Fibroblast of skin of abdomen (primary cell): ENCODE measurements around the gene PEDS1. TPM values are rescaled to one million over a fixed set of nuclear protein-coding genes. Genes with fewer than 3 reads are reported as not detected.
"Not testable (repeated sequence)": the region's sequence is repeated elsewhere in the genome, so short reads cannot be mapped to it uniquely, and the experiment has no call there.

ENCODE experiments used
- DNase-seq: peaks from one replicate; pipeline ENCODE4 v3.0.0-alpha.2; 2013
- polyA plus RNA-seq, 2 experiments: library from polyadenylated mRNA; unstranded; fragments of 120-200 nt; gene quantifications; one replicate each; pipeline ENCODE4 v1.2.1, GENCODE V29; 2013; ENCODE audit not compliant: insufficient read length in 2 of 2

Gene PEDS1
- polyA plus RNA-seq (2013, experiment 1 of 2; ENCODE audit: insufficient read length), result 41.5 TPM
- polyA plus RNA-seq (2013, experiment 2 of 2; ENCODE audit: insufficient read length), result 39.0 TPM

GRCh38 chr20:50153500-50154377 lies at the start of gene PEDS1:
Gene PEDS1, minus strand, starts transcription at chr20:50153723. Its CDS starts 86 bp downstream, at chr20:50153637.
- peak; percentile 92 for DNase-seq

- no peak for DNase-seq
These were observed 49.2 kb upstream of the PEDS1 start for GRCh38 chr20:50202677-50203076.

GRCh38 chr20:50201710-50202109 lies 48.2 kb upstream of the PEDS1 start:
- DNase-seq, result not testable (repeated sequence)

GRCh38 chr20:50200482-50201104 lies 47.1 kb upstream of the PEDS1 start:
- DNase-seq, result no peak

GRCh38 chr20:50199703-50200102 lies 46.2 kb upstream of the PEDS1 start:
- no peak for DNase-seq

GRCh38 chr20:50198716-50199115 lies 45.2 kb upstream of the PEDS1 start:
- DNase-seq, result no peak

- DNase-seq, result no peak
These were observed 44.7 kb upstream of the PEDS1 start for GRCh38 chr20:50198180-50198666.

GRCh38 chr20:50197463-50198179 lies 44.1 kb upstream of the PEDS1 start:
- DNase-seq, result no peak

GRCh38 chr20:50196896-50197295 lies 43.4 kb upstream of the PEDS1 start:
- no peak for DNase-seq

- no peak for DNase-seq
These were observed 42.7 kb upstream of the PEDS1 start for GRCh38 chr20:50196248-50196647.

- DNase-seq, result no peak
These were observed 42.1 kb upstream of the PEDS1 start for GRCh38 chr20:50195524-50196120.

- DNase-seq, result no peak
These were observed 41.5 kb upstream of the PEDS1 start for GRCh38 chr20:50194831-50195523.

- no peak for DNase-seq
These were observed 40.9 kb upstream of the PEDS1 start for GRCh38 chr20:50194422-50194830.

- peak; percentile 27 for DNase-seq
These were observed 40.4 kb upstream of the PEDS1 start for GRCh38 chr20:50193836-50194421.

- DNase-seq, result peak; percentile 31
These were observed 39.8 kb upstream of the PEDS1 start for GRCh38 chr20:50193199-50193835.

GRCh38 chr20:50192364-50193198 lies 39.1 kb upstream of the PEDS1 start:
- peak; percentile 95 for DNase-seq

GRCh38 chr20:50191544-50192363 lies 38.2 kb upstream of the PEDS1 start:
- DNase-seq, result peak; percentile 48

GRCh38 chr20:50191065-50191543 lies 37.6 kb upstream of the PEDS1 start:
- DNase-seq, result peak; percentile 64
